SK-N-SH treated with all-trans-retinoic acid at 6 μM for 48 hours (cell line): ENCODE results near the gene FCAR.
"Not testable (repeated sequence)": the region's sequence is repeated elsewhere in the genome, so short reads cannot be mapped to it uniquely, and the experiment has no call there.

Experiments used
- CSDC2 ChIP-seq: fragments of 250-450 bp; sonication (Bioruptor Pico); IDR thresholded peaks from 2 replicates; pipeline ENCODE4 v1.5.0; 2020; ENCODE audit warnings: mild to moderate bottlenecking, moderate library complexity
- SNAI2 ChIP-seq: fragments of 250-450 bp; sonication (Bioruptor Pico); IDR thresholded peaks from 2 replicates; pipeline ENCODE4 v1.5.0; 2020; ENCODE audit warnings: mild to moderate bottlenecking, moderate library complexity
- TCF4 ChIP-seq: fragments of 250-450 bp; sonication (Bioruptor Pico); IDR thresholded peaks from 2 replicates; pipeline ENCODE4 v1.8.0; 2021; ENCODE audit warnings: mild to moderate bottlenecking, moderate library complexity, borderline replicate concordance
- ZC3H10 ChIP-seq: fragments of 250-450 bp; sonication (Bioruptor Pico); IDR thresholded peaks from 2 replicates; pipeline ENCODE4 v1.5.1; 2021; ENCODE audit warnings: mild to moderate bottlenecking, moderate library complexity
- ZFP3 ChIP-seq: fragments of 250-450 bp; sonication (Bioruptor Pico); IDR thresholded peaks from 2 replicates; pipeline ENCODE4 v1.5.0; 2020; ENCODE audit warnings: mild to moderate bottlenecking, moderate library complexity
- ZNF8 ChIP-seq: fragments of 450-650 bp; formaldehyde crosslinking; IDR thresholded peaks from 2 replicates; pipeline ENCODE4 v1.5.0; 2020; ENCODE audit warnings: mild to moderate bottlenecking, moderate library complexity
- TF ChIP-seq, protein P1 (sequence below): fragments of 250-450 bp; sonication (Bioruptor Pico); IDR thresholded peaks from 2 replicates; pipeline ENCODE4 v1.8.0; 2021; ENCODE audit warnings: low read depth, mild to moderate bottlenecking, moderate library complexity, borderline replicate concordance
- TF ChIP-seq, protein P2 (sequence below): fragments of 250-450 bp; sonication (Bioruptor Pico); IDR thresholded peaks from 2 replicates; pipeline ENCODE4 v1.5.1; 2021; ENCODE audit warnings: mild to moderate bottlenecking, moderate library complexity
- TF ChIP-seq, protein P3 (sequence below): fragments of 250-450 bp; sonication (Bioruptor Pico); IDR thresholded peaks from 2 replicates; pipeline ENCODE4 v1.8.0; 2020; ENCODE audit warnings: mild to moderate bottlenecking, moderate library complexity, borderline replicate concordance

DNA sequence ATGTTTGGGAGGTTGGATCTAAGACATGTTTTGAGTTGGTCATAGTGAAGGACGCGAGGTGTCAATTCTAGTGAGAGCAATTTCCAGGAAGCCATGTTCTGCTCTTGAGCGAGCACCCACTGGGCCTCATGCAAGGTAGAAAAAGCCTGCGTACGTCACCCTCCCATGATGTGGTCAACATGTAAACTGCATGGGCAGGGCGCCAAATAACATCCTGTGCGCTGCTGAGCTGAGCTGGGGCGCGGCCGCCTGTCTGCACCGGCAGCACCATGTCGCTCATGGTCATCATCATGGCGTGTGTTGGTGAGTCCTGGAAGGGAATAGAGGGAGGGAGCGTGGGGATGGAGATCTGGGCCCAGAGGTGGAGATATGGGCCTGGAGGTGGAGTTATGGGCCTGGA, 41.5 kb upstream of the FCAR start, which contains the start of gene KIR2DS4:
- TF ChIP-seq SNAI2 (CRISPR knock-in tag); ZNF8 (CRISPR knock-in tag); ZFP3 (CRISPR knock-in tag); ZC3H10 (CRISPR knock-in tag); CSDC2; TCF4 (CRISPR knock-in tag): not testable (repeated sequence)
- TF ChIP-seq, protein P1, sequence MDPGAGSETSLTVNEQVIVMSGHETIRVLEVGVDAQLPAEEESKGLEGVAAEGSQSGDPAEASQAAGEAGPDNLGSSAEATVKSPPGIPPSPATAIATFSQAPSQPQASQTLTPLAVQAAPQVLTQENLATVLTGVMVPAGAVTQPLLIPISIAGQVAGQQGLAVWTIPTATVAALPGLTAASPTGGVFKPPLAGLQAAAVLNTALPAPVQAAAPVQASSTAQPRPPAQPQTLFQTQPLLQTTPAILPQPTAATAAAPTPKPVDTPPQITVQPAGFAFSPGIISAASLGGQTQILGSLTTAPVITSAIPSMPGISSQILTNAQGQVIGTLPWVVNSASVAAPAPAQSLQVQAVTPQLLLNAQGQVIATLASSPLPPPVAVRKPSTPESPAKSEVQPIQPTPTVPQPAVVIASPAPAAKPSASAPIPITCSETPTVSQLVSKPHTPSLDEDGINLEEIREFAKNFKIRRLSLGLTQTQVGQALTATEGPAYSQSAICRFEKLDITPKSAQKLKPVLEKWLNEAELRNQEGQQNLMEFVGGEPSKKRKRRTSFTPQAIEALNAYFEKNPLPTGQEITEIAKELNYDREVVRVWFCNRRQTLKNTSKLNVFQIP: not testable (repeated sequence)
- TF ChIP-seq, protein P2, sequence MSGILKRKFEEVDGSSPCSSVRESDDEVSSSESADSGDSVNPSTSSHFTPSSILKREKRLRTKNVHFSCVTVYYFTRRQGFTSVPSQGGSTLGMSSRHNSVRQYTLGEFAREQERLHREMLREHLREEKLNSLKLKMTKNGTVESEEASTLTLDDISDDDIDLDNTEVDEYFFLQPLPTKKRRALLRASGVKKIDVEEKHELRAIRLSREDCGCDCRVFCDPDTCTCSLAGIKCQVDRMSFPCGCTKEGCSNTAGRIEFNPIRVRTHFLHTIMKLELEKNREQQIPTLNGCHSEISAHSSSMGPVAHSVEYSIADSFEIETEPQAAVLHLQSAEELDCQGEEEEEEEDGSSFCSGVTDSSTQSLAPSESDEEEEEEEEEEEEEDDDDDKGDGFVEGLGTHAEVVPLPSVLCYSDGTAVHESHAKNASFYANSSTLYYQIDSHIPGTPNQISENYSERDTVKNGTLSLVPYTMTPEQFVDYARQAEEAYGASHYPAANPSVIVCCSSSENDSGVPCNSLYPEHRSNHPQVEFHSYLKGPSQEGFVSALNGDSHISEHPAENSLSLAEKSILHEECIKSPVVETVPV (CRISPR knock-in tag): not testable (repeated sequence)
- TF ChIP-seq, protein P3, sequence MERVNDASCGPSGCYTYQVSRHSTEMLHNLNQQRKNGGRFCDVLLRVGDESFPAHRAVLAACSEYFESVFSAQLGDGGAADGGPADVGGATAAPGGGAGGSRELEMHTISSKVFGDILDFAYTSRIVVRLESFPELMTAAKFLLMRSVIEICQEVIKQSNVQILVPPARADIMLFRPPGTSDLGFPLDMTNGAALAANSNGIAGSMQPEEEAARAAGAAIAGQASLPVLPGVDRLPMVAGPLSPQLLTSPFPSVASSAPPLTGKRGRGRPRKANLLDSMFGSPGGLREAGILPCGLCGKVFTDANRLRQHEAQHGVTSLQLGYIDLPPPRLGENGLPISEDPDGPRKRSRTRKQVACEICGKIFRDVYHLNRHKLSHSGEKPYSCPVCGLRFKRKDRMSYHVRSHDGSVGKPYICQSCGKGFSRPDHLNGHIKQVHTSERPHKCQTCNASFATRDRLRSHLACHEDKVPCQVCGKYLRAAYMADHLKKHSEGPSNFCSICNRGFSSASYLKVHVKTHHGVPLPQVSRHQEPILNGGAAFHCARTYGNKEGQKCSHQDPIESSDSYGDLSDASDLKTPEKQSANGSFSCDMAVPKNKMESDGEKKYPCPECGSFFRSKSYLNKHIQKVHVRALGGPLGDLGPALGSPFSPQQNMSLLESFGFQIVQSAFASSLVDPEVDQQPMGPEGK (CRISPR knock-in tag): not testable (repeated sequence)
